GM12892 (cell line): ENCODE results near the gene SNX4.

Source experiments
- POLR2A ChIP-seq: IDR thresholded peaks from 2 replicates; pipeline ENCODE4 v1.6.1; 2011; ENCODE audit warnings: low read depth, low read length, control low read depth
- POLR2AphosphoS5 ChIP-seq: IDR thresholded peaks from 2 replicates; pipeline ENCODE4 v1.6.1; 2011; ENCODE audit warnings: low read depth, low read length, control low read depth
- TAF1 ChIP-seq: IDR thresholded peaks from 2 replicates; pipeline ENCODE4 v1.6.1; 2011; ENCODE audit warnings: low read depth, mild to moderate bottlenecking, control low read depth, low read length, borderline replicate concordance

DNA sequence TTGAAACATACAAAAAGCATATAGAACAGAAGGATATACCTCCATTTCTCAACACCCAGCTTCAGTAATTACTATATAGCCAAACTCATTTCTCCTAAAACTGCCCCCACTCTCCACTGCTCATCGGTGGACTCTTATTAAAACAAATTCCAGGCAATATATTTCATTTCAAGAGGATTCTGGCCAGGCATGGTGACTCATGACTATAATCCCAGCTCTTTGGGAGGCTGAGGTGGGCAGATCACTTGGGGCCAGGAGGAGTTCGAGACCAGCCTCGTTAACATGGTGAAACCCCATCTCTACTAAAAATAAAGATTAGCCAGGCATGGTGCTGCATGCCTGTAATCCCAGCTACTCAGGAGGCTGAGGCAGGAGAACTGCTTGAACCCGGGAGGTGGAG is 40.9 kb downstream of the SNX4 start:
- TF ChIP-seq POLR2AphosphoS5 (no peak), POLR2A (no peak), TAF1 (no peak)
